Measurements from ENCODE around the gene ZMAT5.

DNA sequence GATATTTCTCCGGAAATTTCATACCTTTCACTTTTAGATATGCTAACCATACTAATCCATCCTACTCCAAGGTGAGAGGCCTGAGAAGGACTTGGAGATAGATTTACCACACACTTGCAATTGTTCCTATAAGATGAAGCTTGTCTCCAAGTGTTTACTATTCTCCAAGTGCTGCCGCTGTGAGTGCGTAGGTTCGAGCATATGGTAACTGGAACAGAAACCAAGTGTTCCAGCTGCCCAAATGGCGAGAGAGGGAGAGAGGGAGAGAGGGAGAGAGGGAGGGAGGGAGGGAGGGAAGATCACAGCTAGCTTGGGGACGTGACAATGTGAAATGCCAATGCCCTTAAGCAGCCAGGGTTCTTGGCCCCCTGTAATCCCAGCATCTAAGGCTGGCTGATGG is 49.7 kb upstream of the ZMAT5 start:
- TF ChIP-seq, protein P1, sequence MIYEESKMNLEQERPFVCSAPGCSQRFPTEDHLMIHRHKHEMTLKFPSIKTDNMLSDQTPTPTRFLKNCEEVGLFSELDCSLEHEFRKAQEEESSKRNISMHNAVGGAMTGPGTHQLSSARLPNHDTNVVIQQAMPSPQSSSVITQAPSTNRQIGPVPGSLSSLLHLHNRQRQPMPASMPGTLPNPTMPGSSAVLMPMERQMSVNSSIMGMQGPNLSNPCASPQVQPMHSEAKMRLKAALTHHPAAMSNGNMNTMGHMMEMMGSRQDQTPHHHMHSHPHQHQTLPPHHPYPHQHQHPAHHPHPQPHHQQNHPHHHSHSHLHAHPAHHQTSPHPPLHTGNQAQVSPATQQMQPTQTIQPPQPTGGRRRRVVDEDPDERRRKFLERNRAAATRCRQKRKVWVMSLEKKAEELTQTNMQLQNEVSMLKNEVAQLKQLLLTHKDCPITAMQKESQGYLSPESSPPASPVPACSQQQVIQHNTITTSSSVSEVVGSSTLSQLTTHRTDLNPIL (CRISPR knock-in tag; IDR thresholded peaks at IDR 0.05; ENCODE audit: low read depth): no peak
- no peak for TF ChIP-seq PPARA (CRISPR knock-in tag; IDR thresholded peaks at IDR 0.05; ENCODE audit: borderline replicate concordance)
- TF ChIP-seq, protein P2, sequence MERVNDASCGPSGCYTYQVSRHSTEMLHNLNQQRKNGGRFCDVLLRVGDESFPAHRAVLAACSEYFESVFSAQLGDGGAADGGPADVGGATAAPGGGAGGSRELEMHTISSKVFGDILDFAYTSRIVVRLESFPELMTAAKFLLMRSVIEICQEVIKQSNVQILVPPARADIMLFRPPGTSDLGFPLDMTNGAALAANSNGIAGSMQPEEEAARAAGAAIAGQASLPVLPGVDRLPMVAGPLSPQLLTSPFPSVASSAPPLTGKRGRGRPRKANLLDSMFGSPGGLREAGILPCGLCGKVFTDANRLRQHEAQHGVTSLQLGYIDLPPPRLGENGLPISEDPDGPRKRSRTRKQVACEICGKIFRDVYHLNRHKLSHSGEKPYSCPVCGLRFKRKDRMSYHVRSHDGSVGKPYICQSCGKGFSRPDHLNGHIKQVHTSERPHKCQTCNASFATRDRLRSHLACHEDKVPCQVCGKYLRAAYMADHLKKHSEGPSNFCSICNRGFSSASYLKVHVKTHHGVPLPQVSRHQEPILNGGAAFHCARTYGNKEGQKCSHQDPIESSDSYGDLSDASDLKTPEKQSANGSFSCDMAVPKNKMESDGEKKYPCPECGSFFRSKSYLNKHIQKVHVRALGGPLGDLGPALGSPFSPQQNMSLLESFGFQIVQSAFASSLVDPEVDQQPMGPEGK (CRISPR knock-in tag; IDR thresholded peaks at IDR 0.05; ENCODE audit: borderline replicate concordance): no peak
- TF ChIP-seq ZC3H10 (CRISPR knock-in tag; IDR thresholded peaks at IDR 0.05): no peak
- no peak for TF ChIP-seq OSR1 (CRISPR knock-in tag; IDR thresholded peaks at IDR 0.05)
- TF ChIP-seq ZFP30 (CRISPR knock-in tag; IDR thresholded peaks at IDR 0.05): no peak
- no peak for TF ChIP-seq ESRRG (CRISPR knock-in tag; IDR thresholded peaks at IDR 0.05)
- TF ChIP-seq GLIS3 (CRISPR knock-in tag; IDR thresholded peaks at IDR 0.05): no peak
- TF ChIP-seq BACH2 (CRISPR knock-in tag; IDR thresholded peaks at IDR 0.05; ENCODE audit: borderline replicate concordance): no peak
- TF ChIP-seq RARB (CRISPR knock-in tag; IDR thresholded peaks at IDR 0.05): no peak
- TF ChIP-seq ZNF70 (CRISPR knock-in tag; IDR thresholded peaks at IDR 0.05): no peak
- TF ChIP-seq, protein P3, sequence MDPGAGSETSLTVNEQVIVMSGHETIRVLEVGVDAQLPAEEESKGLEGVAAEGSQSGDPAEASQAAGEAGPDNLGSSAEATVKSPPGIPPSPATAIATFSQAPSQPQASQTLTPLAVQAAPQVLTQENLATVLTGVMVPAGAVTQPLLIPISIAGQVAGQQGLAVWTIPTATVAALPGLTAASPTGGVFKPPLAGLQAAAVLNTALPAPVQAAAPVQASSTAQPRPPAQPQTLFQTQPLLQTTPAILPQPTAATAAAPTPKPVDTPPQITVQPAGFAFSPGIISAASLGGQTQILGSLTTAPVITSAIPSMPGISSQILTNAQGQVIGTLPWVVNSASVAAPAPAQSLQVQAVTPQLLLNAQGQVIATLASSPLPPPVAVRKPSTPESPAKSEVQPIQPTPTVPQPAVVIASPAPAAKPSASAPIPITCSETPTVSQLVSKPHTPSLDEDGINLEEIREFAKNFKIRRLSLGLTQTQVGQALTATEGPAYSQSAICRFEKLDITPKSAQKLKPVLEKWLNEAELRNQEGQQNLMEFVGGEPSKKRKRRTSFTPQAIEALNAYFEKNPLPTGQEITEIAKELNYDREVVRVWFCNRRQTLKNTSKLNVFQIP (CRISPR knock-in tag; IDR thresholded peaks at IDR 0.05; ENCODE audit: borderline replicate concordance, low read depth): no peak
- TF ChIP-seq, protein P4, sequence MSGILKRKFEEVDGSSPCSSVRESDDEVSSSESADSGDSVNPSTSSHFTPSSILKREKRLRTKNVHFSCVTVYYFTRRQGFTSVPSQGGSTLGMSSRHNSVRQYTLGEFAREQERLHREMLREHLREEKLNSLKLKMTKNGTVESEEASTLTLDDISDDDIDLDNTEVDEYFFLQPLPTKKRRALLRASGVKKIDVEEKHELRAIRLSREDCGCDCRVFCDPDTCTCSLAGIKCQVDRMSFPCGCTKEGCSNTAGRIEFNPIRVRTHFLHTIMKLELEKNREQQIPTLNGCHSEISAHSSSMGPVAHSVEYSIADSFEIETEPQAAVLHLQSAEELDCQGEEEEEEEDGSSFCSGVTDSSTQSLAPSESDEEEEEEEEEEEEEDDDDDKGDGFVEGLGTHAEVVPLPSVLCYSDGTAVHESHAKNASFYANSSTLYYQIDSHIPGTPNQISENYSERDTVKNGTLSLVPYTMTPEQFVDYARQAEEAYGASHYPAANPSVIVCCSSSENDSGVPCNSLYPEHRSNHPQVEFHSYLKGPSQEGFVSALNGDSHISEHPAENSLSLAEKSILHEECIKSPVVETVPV (CRISPR knock-in tag; IDR thresholded peaks at IDR 0.05): no peak

Data from SK-N-SH treated with all-trans-retinoic acid at 6 μM for 48 hours (cell line).